Activated T-cell treated with anti-CD3 and anti-CD28 coated beads, Interleukin-2, amount 50 U/mL, for 24 hours (primary cell): ENCODE measurements around the gene ABLIM1.

Experiments
- DNase-seq: peaks from one replicate; pipeline ENCODE4 v3.0.0-alpha.2; 2020
- H3K27ac Mint-ChIP-seq: 2 replicates; pipeline ENCODE4 v1.8.0; 2020; ENCODE audit warnings: mild to moderate bottlenecking, mixed read lengths
- H3K27me3 Mint-ChIP-seq: 2 replicates; pipeline ENCODE4 v1.8.0; 2020; ENCODE audit warnings: mixed read lengths
- H3K36me3 Mint-ChIP-seq: 2 replicates; pipeline ENCODE4 v1.8.0; 2020; ENCODE audit warnings: low read depth, mixed read lengths
- H3K4me1 Mint-ChIP-seq: 2 replicates; pipeline ENCODE4 v1.8.0; 2020; ENCODE audit warnings: low read depth, mixed read lengths
- H3K4me3 Mint-ChIP-seq: 2 replicates; pipeline ENCODE4 v1.8.0; 2020; ENCODE audit warnings: mild to moderate bottlenecking, moderate library complexity, mixed read lengths
- H3K9me3 Mint-ChIP-seq: 2 replicates; pipeline ENCODE4 v1.8.0; 2020; ENCODE audit warnings: mixed read lengths

The ABLIM1 gene

DNA sequence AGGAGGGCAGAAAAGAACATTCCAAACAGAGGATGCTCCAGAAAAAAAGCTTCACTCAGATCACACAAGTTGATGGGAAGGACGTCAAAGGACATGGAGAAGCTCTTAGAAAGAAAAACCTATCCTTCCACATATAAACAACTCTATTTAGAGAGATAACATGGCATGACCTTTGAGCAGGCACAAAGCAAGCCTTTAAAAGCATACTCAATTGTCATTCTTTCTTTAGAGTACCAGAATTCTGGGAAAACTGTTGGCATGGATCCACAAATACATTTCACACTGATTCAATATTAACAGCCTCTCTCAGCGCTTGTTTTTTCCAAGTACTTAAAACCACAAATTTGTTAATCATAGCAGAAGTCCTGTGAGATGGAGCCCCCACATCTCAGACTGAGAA, 7.3 kb upstream of the ABLIM1 start:
- Mint-ChIP-seq H3K27me3 (no peaks in the 10 kb centered on the region), H3K4me1 (no peaks in the 10 kb centered on the region), H3K36me3 (no peaks in the 10 kb centered on the region), H3K27ac (no peak overlapping the region), H3K4me3 (no peak overlapping the region), H3K9me3 (no peaks in the 10 kb centered on the region)
- DNase-seq: no peak

DNA sequence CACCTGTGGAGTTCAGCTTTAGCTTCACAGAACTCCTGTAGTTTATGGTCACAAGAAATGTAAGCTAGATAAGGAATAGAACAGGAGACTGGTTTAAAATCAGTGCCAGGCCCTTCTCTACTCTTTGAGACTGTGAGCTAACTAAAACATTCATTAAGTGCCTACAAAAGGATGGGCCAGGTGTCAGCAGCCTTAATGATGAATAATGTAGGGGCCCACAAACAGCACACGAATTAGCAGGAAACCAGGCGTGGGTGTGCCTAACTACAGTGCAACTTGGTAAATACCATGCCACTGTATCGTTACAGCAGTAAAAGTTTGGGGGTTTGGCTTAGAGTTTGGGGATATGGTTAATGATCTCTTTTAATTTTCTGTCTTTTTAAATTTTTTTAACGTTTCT, 6.1 kb upstream of the ABLIM1 start:
- no peaks in the 10 kb centered on the region for H3K36me3 Mint-ChIP-seq
- DNase-seq: no peak
- no peaks in the 10 kb centered on the region for H3K4me1 Mint-ChIP-seq
- H3K9me3 Mint-ChIP-seq: no peaks in the 10 kb centered on the region
- H3K27me3 Mint-ChIP-seq: no peaks in the 10 kb centered on the region
- H3K27ac Mint-ChIP-seq: no peak overlapping the region
- no peak overlapping the region for H3K4me3 Mint-ChIP-seq

DNA sequence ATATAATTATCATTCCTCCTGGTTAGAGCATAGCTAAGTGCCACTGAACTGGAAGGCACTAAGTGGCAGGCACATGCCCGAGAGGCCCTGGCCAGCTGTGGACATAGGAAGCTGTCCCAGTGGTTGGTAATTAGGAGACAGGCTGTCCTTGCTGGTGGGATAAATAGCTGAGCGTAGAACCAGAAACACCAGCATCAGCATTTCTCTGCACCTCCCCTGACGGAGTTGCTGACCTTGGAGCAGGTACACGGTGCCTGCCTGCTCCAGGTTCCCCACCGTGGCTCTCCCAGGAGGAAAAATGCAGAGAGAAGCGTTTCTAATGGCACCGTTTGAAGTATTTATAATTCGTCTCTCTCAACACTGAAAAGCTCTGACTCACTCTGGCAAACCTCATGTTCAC, 5.6 kb upstream of the ABLIM1 start:
- Mint-ChIP-seq H3K27me3 (no peaks in the 10 kb centered on the region), H3K36me3 (no peaks in the 10 kb centered on the region), H3K27ac (no peak overlapping the region), H3K4me1 (no peaks in the 10 kb centered on the region), H3K9me3 (no peaks in the 10 kb centered on the region), H3K4me3 (no peak overlapping the region)
- DNase-seq: no peak

DNA sequence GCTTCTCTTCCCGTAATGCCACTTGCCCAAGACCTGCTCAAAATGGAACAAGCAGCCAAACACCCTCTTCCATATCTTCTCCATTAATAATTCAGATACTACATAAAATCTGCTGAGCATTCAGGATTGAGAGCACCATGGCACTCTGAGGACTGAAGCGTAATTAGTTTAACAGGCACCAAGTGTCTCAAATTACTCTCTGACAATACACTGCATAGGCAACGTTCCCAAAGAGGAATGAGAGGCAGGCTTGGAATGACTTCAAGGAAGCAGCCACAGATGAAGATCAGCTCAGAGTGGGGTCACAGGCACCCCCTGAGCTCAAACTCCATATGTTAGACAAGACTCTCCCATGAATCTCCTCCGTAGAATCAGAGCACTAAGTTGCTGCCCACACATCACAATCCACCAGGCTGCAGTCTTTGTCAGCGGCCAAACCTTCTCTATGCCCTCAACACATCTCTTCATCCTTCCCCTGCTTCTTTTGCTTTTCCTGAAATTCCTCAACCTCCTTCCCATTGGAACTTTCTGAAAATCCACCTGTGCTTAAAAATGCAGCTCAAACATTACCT, 4.7 kb upstream of the ABLIM1 start:
- Mint-ChIP-seq H3K4me1 (no peaks in the 10 kb centered on the region), H3K27me3 (no peaks in the 10 kb centered on the region), H3K4me3 (no peak overlapping the region), H3K36me3 (no peaks in the 10 kb centered on the region), H3K27ac (no peak overlapping the region), H3K9me3 (no peaks in the 10 kb centered on the region)
- no peak for DNase-seq

DNA sequence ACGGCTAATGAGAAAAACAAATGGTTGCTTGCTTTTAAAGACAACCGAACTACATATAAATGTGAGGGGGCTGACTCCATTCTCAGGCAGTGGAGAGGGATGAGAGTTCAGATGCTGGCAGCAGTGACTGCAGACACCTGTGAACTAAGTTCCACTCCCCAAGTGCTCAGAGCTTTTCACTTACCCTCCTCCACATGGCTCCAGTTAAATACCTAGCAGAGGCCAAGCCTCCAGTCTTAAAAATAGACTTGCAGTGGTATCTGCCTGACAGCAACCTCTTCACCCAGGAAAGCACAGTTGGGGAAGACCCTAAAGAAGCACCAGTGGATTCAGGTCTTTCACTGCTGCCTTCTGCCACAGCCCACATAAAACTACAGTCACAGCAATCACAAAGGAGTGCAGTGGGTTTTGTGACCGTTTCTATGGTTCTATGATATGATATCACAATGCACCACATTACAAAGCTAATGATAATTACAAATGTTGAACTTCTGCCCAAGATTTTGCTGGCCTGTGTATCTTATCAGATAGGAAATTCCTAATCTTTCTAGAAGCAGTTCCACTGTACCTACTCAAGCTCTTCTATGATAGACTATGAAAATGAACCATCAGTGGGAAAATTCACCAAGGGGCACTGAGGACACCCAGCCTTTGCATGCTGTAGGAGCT, 3.3 kb upstream of the ABLIM1 start:
- no peaks in the 10 kb centered on the region for H3K9me3 Mint-ChIP-seq
- H3K27ac Mint-ChIP-seq: no peak overlapping the region
- no peaks in the 10 kb centered on the region for H3K36me3 Mint-ChIP-seq
- no peaks in the 10 kb centered on the region for H3K27me3 Mint-ChIP-seq
- H3K4me3 Mint-ChIP-seq: no peak overlapping the region
- no peaks in the 10 kb centered on the region for H3K4me1 Mint-ChIP-seq
- no peak for DNase-seq

DNA sequence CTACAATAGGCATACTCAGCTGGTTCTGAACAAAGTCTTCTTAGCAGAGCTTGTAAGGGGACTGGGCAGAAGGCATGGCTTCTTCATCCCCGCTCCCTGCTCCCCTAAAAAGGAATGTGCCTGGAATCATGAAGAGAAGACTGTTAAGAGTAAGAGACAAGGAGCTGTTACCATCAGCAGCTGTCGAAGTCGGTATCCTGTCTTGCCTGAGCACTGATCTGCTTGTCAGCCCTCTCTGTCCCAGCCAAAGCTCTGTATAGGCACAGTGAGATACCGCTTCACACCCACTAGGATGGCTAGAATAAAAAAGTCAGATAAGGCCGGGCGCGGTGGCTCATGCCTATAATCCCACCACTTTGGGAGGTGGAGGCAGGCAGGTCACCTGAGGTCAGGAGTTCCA, 2.4 kb downstream of the ABLIM1 start:
- no peaks in the 10 kb centered on the region for H3K9me3 Mint-ChIP-seq
- no peaks in the 10 kb centered on the region for H3K36me3 Mint-ChIP-seq
- H3K4me1 Mint-ChIP-seq: no peaks in the 10 kb centered on the region
- no peak for DNase-seq
- no peak overlapping the region for H3K27ac Mint-ChIP-seq
- H3K4me3 Mint-ChIP-seq: no peak overlapping the region
- H3K27me3 Mint-ChIP-seq: no peaks in the 10 kb centered on the region

DNA sequence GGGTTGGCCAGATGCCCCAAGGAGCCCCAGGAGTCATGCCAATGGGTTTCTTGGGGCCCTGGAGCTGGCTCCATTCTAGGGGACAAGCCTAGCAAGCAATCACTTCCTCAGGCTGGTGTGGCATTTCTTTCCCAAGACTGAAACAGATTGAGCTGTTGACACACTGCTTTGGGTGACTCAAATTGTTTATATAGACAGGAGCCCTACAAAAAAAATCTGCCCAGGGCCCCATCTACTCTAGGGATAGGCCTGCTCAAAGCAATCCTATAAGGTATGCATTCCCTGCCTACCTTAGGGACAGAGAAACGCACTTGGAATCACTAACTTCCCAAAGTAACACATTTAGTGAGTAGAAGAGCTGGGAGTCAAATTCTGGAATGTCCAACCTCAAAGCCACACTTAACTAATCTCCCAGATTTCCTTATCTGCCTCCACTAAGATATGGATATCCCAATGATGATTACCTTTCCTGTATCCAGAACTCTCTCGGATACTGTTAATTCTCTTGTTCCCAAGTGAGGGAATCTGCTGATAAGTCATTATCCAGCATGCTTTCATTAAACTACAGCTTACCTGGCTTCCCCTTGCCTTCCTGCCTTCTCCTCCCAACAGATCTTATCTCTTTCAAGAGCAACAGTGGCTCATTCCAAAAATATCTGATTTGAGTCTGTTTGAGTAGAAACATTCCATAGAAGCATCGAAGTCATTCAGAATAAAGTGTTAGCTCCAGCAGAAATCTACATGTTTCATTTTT, 3.1 kb downstream of the ABLIM1 start:
- H3K27me3 Mint-ChIP-seq: no peaks in the 10 kb centered on the region
- no peak overlapping the region for H3K4me3 Mint-ChIP-seq
- H3K27ac Mint-ChIP-seq: no peak overlapping the region
- H3K9me3 Mint-ChIP-seq: no peaks in the 10 kb centered on the region
- no peaks in the 10 kb centered on the region for H3K36me3 Mint-ChIP-seq
- H3K4me1 Mint-ChIP-seq: no peaks in the 10 kb centered on the region
- DNase-seq: no peak

DNA sequence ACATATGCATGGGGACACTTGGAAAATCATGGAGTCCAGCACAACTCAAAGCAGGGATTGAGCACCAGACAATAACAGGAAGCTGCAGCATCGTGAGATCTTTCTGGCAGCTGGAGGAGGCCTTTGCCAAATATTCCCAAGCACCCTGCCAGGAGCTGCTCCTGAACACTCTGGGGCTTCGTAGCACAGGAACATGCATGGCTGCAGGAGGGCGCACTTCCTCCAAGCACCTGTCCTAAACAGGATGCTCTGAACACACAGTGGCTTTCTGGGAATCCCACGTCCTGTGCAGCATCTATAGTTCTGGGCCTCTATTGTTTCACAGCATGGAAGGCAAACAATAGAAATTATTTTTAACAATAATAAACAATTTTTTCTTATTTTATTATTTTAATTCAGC, 4.1 kb downstream of the ABLIM1 start:
- no peaks in the 10 kb centered on the region for H3K4me1 Mint-ChIP-seq

DNA sequence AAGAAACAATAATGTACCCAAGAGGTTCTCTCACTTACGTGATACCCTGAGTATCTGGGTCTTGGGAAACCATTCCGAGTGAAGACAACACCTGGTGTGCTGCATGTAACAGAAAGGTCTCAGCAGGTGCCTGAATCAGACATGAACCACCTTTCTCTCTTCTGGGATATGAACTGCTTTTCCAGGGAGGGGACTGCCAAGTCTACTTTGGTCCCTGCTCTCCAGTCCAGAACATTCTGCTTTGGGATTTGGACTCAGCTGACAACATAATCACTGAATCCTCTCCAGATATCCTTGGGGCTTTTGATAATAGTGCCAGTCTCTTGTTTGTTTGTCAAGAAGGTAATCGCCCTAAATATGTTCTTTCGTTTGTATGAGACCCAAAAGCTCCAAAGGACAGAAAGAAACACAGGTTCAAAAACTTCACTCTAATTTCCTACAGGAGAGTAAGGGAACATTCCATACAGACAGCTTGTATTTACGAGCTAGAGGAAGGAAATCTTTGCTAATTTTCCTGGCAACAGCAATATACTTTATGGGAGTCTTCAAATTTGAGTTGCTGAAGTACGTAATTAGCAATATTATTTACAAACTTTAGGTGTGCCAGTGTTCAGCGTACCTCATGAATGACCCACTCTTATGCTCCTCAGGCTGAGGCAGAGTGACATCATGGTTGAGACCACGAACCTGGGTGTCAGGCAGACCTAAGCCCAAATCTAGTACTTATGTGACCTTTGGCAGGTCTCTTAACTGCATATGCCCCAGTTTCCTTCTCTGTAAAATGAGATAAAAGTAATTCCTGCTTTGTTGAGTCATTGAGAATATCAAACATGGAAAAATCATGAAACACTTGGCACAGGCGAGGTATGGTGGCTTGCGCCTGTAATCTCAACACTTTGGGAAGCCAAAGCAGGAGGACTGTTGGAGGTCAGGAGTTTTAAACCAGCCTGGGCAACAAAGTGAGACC, 5.4 kb downstream of the ABLIM1 start:
- Mint-ChIP-seq H3K27me3 (no peaks in the 10 kb centered on the region), H3K27ac (no peak overlapping the region), H3K36me3 (no peaks in the 10 kb centered on the region), H3K9me3 (no peaks in the 10 kb centered on the region), H3K4me3 (no peak overlapping the region), H3K4me1 (no peaks in the 10 kb centered on the region)
- DNase-seq: no peak

More for the DNA sequence above, 4.1 kb downstream of the ABLIM1 start:
- Mint-ChIP-seq H3K9me3 (no peaks in the 10 kb centered on the region), H3K27me3 (no peaks in the 10 kb centered on the region), H3K4me3 (no peak overlapping the region), H3K36me3 (no peaks in the 10 kb centered on the region), H3K27ac (no peak overlapping the region)
- no peak for DNase-seq

DNA sequence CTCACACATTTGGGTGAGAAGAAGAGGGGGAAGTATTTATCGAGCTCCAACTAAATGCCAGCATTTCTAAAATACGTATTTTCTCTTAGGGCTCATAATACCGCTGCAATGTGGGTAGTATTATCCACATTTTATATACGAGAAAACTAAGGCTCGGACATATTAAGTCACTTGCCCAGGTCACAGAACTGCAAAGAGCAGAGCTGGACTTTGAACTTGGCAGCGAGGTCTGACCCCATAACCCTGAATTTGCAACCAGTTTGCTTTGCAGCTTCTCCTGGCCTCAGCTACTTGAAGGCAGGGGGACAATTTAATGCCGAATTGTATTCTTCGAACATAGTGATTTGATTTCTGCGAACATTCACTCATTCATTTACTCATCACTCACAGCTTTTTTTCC, 7.2 kb downstream of the ABLIM1 start:
- no peaks in the 10 kb centered on the region for H3K27me3 Mint-ChIP-seq
- H3K9me3 Mint-ChIP-seq: no peaks in the 10 kb centered on the region
- no peak overlapping the region for H3K4me3 Mint-ChIP-seq
- DNase-seq: no peak
- H3K36me3 Mint-ChIP-seq: no peaks in the 10 kb centered on the region
- H3K4me1 Mint-ChIP-seq: no peaks in the 10 kb centered on the region
- no peak overlapping the region for H3K27ac Mint-ChIP-seq

DNA sequence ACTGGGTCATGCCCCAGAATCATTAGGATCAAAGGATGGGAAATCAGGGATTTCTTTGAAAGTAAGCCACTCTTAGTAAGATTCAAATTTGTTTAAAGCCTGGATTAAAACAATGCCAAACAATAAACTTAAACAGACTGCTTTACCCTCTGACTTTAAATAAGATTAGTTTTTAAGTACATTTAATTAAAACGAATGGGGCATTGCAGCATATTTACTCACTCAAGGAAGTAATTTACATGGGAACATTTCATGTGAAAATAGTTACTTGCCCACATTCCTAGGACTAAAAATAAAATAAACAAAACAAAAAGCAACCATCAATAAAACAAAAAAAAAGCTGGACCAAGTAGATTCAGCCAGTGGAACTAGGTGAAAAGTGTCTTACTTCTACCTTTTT, 7.8 kb downstream of the ABLIM1 start:
- Mint-ChIP-seq H3K27me3 (no peaks in the 10 kb centered on the region), H3K9me3 (no peaks in the 10 kb centered on the region), H3K4me3 (no peak overlapping the region), H3K36me3 (no peaks in the 10 kb centered on the region), H3K27ac (no peak overlapping the region), H3K4me1 (no peaks in the 10 kb centered on the region)
- no peak for DNase-seq

DNA sequence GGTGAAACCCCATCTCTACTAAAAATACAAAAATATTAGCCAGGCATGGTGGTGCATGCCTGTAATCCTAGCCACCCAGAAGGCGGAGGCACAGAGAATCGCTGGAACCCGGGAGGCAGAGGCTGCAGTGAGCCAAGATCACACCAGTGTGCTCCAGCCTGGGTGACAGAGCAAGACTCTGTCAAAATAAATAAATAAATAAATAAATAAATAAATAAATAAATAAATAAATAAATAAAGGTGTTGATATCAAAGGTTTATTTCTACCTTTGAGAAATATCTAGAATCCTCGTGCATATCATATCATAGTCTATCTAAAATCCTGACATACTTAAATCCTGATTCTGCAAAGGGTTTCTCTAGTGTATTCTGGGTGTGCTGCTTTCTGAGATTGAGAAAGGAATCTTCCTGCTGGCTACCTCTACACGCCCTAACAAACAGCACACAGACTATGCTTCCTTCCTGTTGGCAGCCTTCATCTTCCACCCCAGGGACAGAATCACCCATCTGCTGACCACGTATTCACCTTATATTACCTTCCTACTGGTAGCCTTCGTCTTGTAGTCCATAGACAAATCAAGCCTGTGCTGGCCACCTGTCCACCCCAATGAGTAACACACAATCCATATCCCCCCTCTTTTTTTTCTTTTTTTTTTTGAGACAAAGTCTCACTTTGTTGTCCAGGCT, 8.7 kb downstream of the ABLIM1 start:
- DNase-seq: no peak
- no peaks in the 10 kb centered on the region for H3K36me3 Mint-ChIP-seq
- no peaks in the 10 kb centered on the region for H3K27me3 Mint-ChIP-seq

DNA sequence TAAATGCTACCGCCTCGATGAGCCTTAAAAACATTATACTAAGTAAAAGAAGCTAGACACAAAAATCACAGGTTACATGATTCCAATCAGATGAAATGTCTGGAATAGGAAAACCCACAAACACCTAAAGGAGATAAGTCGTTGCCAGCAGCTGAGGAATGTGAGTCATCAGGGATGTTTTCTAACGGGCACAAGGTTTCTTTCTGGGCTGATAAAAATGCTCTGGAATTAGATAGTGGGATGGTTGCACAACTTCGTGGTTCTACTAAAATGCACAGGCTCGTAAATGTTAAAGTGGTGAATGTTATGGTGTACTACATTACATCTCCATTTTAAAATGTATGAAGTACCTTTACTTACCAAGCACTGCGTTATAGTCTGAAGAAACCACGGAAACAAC, 9.7 kb downstream of the ABLIM1 start:
- Mint-ChIP-seq H3K27me3 (no peaks in the 10 kb centered on the region), H3K4me3 (no peak overlapping the region), H3K4me1 (no peaks in the 10 kb centered on the region), H3K27ac (no peak overlapping the region), H3K9me3 (no peaks in the 10 kb centered on the region), H3K36me3 (no peaks in the 10 kb centered on the region)
- DNase-seq: no peak

More for the DNA sequence above, 8.7 kb downstream of the ABLIM1 start:
- no peaks in the 10 kb centered on the region for H3K4me1 Mint-ChIP-seq
- no peak overlapping the region for H3K27ac Mint-ChIP-seq
- no peaks in the 10 kb centered on the region for H3K9me3 Mint-ChIP-seq
- H3K4me3 Mint-ChIP-seq: no peak overlapping the region

DNA sequence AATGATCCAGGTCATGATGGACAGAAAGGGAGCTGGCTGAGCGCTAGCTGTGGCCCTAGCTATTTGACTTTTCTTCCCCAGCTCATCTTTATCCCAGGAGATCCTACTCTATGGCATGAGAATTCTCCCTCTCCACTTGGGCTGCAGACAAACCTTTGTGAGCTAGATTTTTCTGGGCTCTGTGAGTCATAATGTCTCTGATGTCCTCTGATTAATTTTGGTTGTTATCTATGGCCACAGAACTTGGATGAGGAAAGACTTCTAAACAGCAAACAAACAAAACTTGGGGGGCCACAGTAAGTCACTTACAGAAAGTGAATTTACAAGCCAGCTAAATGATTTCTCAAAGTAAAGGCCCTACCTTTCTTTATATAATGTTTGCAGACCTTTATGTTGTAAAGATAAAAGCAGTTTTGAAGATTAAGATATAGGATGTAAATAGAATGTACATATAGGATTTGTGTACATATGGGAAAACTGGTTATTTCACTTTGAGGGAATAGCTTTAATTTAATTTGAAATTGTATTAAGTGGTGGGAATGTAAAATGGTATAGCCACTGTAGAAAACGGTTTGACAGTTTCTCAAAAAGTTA, 10.4 kb downstream of the ABLIM1 start:
- no peaks in the 10 kb centered on the region for H3K27me3 Mint-ChIP-seq
- no peak overlapping the region for H3K27ac Mint-ChIP-seq
- no peaks in the 10 kb centered on the region for H3K36me3 Mint-ChIP-seq

More for the DNA sequence above, 10.4 kb downstream of the ABLIM1 start:
- Mint-ChIP-seq H3K4me3 (no peak overlapping the region), H3K4me1 (no peaks in the 10 kb centered on the region), H3K9me3 (no peaks in the 10 kb centered on the region)
- no peak for DNase-seq
